ENCODE results near the gene FGF21. TPM values are rescaled to one million over a fixed set of nuclear protein-coding genes. Genes with fewer than 3 reads are reported as not detected.

Gene FGF21
- total and polyA plus RNA-seq, 2 experiments from 2014 or later, result not detected

DNA sequence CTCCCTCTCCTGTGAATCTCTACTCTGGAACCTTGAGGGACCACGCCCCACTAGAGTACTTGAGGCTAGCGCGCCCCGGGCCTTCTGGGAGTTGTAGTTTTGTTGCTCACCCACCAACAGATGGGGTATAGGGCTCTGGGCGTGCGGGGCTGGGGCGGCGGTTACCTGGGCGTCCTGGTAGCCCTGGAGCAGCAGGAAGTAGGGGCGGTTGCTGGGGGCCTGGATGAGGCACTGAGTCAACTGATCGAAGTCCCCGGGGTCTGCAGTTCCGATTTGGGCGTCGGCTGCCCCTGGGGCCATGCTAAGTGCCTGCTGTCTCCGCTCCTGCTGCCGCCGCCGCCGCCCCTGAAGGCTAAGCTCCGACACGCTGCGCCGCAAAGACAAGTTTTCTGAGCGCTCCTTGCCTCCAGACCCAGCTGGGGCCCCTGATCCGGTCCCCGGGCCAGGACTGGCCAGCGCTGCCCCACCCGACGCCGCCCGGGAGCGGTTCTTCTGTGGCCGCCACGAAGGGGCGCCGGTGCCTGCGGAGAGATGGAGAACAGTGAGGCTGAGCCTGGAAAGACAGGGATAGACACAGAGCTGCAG is 20.2 kb upstream of the FGF21 start:
- TF ChIP-seq CTCF (IDR thresholded peaks at IDR 0.05; ENCODE audit: low read depth, low read length), result peak; percentile 4
- DNase-seq (ENCODE audit: low read depth in 1 of 2, low spot score in 1 of 2), result peak; percentile 61 to 79
- Histone ChIP-seq H3K4me1 (ENCODE audit: low read depth) (no peaks in the 10 kb centered on the region), H3K27ac (no peak overlapping the region), H3K4me3 (peak overlapping the region; percentile 38), H3K27me3 (peaks cover 11% of the 10 kb centered on the region), H3K9me3 (ENCODE audit: low read depth) (no peaks in the 10 kb centered on the region), H3K36me3 (no peaks in the 10 kb centered on the region)

DNA sequence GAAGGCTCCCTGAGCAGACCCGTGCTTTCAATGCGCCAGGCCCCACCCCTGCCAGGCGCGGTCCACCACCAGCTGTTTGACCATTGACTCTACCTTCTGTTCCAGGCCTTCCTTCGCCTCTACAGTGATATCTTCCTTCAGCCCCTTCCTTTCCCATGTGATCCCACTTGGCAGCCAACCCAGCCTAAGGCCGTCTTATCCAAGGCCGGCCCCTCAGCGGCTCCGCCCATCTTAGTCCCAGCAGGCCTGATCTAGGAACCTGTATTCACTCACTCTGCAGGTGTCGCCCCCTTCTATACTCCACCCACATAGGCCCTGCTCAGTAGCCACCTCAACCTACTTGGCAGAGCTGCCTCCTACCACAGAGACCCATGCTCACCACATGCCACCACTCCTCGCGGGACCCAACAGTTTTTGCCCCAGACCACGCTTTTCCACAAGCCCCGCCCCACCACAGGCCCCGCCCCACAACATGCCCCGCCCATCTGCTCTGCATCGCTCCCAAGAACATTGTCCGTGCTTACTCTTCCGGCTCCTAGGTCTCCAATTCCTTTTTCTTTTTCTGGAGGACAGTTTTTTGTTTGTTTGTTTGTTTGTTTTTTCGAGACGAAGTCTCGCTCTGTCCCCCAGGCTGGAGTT is 17.8 kb upstream of the FGF21 start:
- no peak for TF ChIP-seq CTCF (IDR thresholded peaks at IDR 0.05; ENCODE audit: low read depth, low read length)
- Histone ChIP-seq H3K36me3 (no peaks in the 10 kb centered on the region), H3K27ac (no peak overlapping the region), H3K4me3 (no peak overlapping the region), H3K27me3 (peaks cover 24% of the 10 kb centered on the region), H3K4me1 (ENCODE audit: low read depth) (no peaks in the 10 kb centered on the region), H3K9me3 (ENCODE audit: low read depth) (no peaks in the 10 kb centered on the region)
- peak in 1 of 2 donors; percentile 33 for DNase-seq (ENCODE audit: low read depth in 1 of 2, low spot score in 1 of 2)

DNA sequence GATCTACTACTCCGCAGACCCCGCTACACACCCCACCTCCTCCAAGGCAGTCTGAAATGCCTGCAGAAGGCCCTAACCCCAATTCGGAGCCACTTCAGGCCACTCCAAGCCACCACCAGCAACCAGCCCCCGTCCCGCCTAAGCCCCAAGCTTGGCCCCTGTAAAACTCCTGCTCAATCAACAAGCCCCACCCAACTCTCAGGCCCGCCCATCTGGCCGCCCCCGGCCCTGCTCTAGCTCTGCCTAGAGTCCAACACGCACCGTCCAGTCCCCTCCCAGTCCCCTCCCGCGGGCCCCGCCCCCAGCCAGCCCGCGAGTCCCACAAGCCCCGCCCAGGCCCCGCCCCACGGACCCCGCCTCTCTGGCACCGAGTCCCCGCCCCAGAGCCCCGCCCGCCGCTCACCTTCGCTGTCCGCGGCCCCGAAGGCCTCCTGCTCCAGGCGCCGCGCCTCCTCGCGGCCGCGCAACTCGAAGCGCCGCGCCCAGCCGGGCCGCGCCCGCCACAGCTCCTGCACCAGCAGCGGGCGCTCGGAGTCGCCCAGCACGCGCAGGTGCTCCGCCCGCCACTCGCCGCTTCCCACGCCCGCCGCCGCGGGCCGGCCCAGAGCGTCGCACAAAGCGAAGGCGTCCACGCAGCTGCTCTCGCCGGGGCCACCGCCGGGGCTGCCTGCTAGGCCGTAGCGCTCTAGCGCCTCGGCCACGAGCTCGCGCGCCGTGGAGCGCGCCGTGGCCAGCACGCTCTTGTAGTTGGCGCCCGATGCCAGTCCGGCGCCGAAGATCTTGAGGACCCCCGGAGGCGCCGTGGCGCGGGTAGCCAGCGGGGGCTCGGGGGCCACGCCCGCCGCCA is 16.5 kb upstream of the FGF21 start:
- H3K27ac ChIP-seq, result no peak overlapping the region
- peak overlapping the region; percentile 87 for H3K4me3 ChIP-seq
- peaks cover 24% of the 10 kb centered on the region for H3K27me3 ChIP-seq
- no peaks in the 10 kb centered on the region for H3K9me3 ChIP-seq (ENCODE audit: low read depth)
- peak; percentile 88 to 97 for DNase-seq (ENCODE audit: low read depth in 1 of 2, low spot score in 1 of 2)
- no peaks in the 10 kb centered on the region for H3K4me1 ChIP-seq (ENCODE audit: low read depth)
- no peaks in the 10 kb centered on the region for H3K36me3 ChIP-seq
- peak; percentile 17 for TF ChIP-seq CTCF (IDR thresholded peaks at IDR 0.05; ENCODE audit: low read depth, low read length)

GRCh38 chr19:48739404-48740163 is 15.7 kb upstream of the FGF21 start:
- no peaks in the 10 kb centered on the region for H3K4me1 ChIP-seq (ENCODE audit: low read depth)
- TF ChIP-seq CTCF (IDR thresholded peaks at IDR 0.05; ENCODE audit: low read depth, low read length), result no peak
- peaks cover 24% of the 10 kb centered on the region for H3K27me3 ChIP-seq
- no peak overlapping the region for H3K27ac ChIP-seq
- DNase-seq (ENCODE audit: low read depth in 1 of 2, low spot score in 1 of 2), result no peak
- H3K4me3 ChIP-seq, result peak overlapping the region; percentile 87
- H3K36me3 ChIP-seq, result no peaks in the 10 kb centered on the region
- no peaks in the 10 kb centered on the region for H3K9me3 ChIP-seq (ENCODE audit: low read depth)

All from cardiac muscle cell (in vitro differentiated cells and primary cell).